Cardiac fibroblast (primary cell): ENCODE results near the gene TMEM178B.
"Not testable (repeated sequence)": the region's sequence is repeated elsewhere in the genome, so short reads cannot be mapped to it uniquely, and the experiment has no call there.

Experiments
- DNase-seq, 2 donors: peaks; one replicate each; pipeline versions ENCODE4 v3.0.0 to v3.0.0-alpha.2; 2010; ENCODE audit warnings: low read depth in 2 of 2
- H3K4me3 ChIP-seq, 2 donors: replicated peaks in 1 of 2; 1 replicate in 1 of 2; 2 replicates in 1 of 2; pipeline ENCODE4 v1.5.1; 2011; ENCODE audit warnings: low read depth in 2 of 2, low read length in 2 of 2, mild to moderate bottlenecking in 2 of 2, moderate library complexity in 1 of 2
- TF ChIP-seq, protein P1 (sequence below): IDR thresholded peaks from one replicate; pipeline ENCODE4 v1.5.1; 2011; ENCODE audit warnings: low read depth, mild to moderate bottlenecking, low read length, inconsistent platforms

The TMEM178B gene

DNA sequence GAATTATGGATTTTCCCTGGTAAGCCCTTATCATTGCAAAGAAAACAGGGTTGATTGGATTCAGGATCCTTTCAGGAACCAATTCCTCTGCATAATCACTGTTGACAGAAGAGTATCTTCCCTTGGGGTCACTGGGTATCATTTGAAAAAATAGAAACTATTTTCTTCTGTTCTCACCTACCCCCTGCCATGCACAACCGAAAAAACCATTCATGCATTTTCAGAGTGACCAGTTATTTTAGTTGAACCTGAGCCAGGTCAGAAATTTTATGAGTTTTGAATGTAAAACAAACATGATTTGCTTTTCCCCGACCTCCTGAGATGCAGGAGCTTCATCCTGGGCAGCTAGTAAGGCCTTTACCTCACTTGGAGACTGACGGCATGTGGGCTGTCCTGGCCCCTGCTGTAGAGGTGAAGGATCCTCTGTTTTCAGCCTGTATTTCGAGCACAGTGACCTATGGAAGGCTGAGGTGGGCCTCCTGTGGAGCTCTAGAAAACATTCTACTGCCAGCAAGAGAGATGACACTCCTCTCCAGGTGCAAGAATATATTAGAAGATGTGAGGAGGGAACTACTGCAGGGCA is 30.1 kb downstream of the TMEM178B start:
- TF ChIP-seq, protein P1, sequence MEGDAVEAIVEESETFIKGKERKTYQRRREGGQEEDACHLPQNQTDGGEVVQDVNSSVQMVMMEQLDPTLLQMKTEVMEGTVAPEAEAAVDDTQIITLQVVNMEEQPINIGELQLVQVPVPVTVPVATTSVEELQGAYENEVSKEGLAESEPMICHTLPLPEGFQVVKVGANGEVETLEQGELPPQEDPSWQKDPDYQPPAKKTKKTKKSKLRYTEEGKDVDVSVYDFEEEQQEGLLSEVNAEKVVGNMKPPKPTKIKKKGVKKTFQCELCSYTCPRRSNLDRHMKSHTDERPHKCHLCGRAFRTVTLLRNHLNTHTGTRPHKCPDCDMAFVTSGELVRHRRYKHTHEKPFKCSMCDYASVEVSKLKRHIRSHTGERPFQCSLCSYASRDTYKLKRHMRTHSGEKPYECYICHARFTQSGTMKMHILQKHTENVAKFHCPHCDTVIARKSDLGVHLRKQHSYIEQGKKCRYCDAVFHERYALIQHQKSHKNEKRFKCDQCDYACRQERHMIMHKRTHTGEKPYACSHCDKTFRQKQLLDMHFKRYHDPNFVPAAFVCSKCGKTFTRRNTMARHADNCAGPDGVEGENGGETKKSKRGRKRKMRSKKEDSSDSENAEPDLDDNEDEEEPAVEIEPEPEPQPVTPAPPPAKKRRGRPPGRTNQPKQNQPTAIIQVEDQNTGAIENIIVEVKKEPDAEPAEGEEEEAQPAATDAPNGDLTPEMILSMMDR, result no peak
- DNase-seq, result no peak
- no peak overlapping the region for H3K4me3 ChIP-seq

DNA sequence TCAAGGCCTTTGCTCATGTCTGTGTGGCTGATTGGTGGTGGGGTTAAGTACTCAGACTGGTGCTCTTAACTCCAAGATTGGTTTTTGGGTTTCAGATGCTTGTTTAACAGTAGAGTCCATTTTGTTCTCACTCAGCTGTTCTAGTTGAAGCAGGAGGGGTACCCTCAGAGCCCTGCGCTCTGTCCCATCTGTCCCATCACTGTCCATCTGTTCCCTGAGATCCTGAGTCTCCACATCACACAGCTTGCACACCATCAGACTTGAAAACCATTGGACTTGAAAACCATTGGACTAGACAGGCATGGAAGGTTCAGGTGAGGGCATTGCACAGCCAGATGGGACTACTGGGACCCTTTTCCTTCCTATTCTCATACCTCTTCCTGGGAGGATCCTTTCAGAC is 39.3 kb downstream of the TMEM178B start:
- TF ChIP-seq, protein P1, result no peak
- H3K4me3 ChIP-seq, result no peak overlapping the region
- DNase-seq, result no peak

DNA sequence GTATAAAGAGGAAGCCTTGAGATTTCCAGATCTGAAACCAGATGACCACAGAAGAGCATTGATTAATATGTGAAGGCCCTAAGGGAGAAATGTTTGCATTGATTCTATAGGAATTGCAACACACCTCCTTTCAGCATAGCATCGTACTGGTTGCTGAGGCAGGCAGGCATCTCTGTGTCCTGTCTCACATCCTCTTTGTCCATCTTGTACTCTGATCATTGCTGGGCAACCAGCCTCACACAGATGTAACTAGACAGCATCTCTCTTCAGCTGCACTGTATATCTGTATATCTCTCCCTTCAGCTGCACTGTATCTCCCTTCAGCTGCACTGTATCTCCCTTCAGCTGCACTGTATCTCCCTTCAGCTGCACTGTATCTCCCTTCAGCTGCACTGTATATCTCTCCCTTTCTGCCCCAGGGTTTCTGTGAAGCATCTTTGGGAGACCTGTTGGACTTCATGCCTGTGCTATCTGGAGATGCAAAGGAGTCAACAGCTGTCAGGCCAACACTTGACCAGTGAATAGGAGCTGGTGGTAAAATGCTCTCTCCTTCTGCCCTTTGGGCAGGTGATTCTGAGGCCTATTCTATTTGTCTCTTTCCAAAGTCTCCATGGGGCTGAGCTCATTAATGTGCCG is 40.3 kb downstream of the TMEM178B start:
- TF ChIP-seq, protein P1, result no peak
- DNase-seq, result no peak
- no peak overlapping the region for H3K4me3 ChIP-seq

DNA sequence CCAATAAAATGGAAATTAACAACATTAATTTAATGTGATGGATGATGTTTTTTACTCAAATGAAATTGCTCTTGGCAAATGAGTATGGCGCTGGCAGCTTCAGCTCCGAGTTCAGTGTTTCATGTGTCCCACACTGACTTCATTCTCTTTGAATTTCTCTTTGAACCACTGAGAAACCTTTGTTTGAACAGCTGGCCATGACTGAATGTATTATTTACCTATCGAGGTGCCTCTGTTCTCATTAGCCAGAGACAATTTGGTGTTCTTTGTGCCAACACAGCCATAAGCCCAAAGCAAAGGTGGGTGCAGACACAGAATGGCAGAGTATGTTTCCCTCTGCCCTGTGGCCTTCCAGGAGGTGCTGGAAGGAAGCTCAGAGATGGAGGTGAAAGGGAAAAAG is 42.1 kb downstream of the TMEM178B start:
- no peak for DNase-seq
- TF ChIP-seq, protein P1, result no peak
- no peak overlapping the region for H3K4me3 ChIP-seq

DNA sequence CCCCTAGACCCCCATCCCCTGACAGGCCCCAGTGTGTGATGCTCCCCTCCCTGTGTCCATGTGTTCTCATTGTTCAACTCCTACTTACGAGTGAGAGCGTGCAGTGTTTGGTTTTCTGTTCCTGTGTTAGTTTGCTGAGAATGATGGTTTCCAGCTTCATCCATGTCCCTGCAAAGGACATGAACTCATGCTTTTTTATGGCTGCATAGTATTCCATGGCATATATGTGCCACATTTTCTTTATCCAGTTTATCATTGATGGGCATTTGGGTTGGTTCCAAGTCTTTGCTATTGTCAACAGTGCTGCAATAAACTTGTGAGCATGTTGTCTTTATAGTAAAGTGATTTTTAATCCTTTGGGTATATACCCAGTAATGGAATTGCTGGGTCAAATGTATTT is 42.8 kb downstream of the TMEM178B start:
- not testable (repeated sequence) for H3K4me3 ChIP-seq, DNase-seq

DNA sequence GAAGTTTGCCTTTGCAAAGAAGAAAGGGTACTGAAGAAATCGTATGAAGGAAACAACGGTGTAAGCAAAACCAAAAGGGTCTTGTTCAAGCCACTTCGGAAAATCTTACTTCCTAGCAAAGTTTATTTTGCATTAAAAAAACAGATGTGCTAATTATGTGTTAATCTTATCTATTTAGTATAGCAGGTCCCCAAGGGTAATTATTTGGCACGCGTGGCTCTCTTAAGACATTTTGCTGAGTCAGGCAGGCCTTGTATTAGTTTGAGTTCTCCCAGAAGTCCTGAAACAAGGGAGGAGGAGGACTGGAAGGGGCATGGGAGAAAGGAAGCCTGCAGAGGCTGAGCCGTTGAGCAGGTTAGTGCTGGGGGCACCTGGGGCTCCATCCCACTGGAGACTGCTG is 44.9 kb downstream of the TMEM178B start:
- H3K4me3 ChIP-seq, result no peak overlapping the region
- no peak for DNase-seq
- TF ChIP-seq, protein P1, result no peak

DNA sequence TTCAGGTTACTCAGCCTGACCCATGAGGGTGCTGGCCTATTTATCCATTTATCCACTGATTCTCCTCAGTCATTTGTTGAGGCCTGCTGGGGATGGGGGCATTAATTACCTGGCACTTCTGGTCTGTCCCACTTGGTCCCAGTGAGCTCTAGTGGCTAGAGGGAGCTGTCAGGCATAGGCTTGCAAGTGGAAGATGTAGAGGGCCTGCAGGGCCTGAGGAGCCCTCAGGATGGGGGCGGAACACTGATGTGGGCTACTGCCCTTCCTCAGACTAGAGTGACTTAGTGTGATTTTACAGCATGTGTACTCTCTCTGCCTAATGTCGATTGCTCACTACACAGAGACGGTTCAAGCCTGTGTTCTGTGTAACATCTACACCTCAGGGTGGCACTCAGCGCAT is 45.3 kb downstream of the TMEM178B start:
- no peak overlapping the region for H3K4me3 ChIP-seq
- no peak for DNase-seq
- TF ChIP-seq, protein P1, result no peak
